Lower leg skin (tissue), 4 donors: ENCODE data around the gene CYBC1. TPM values are rescaled to one million over a fixed set of nuclear protein-coding genes. Genes with fewer than 3 reads are reported as not detected.

Experiments used
- DNase-seq, 2 donors: peaks; one replicate each; pipeline ENCODE4 v3.0.0-alpha.2; 2019; ENCODE audit warnings: low spot score in 2 of 2
- H3K4me3 ChIP-seq: fragments of 200-600 bp; sonication (generic); 2 replicates; pipeline ENCODE4 v1.5.1; 2017; ENCODE audit warnings: mild to moderate bottlenecking, low read depth; ENCODE audit not compliant: poor library complexity, severe bottlenecking
- POLR2A ChIP-seq, 2 donors: fragments of 450-650 bp; IDR thresholded peaks; one replicate each; pipeline ENCODE4 v1.6.1; 2016 to 2017; ENCODE audit warnings: antibody characterized with exemption in 2 of 2, mild to moderate bottlenecking in 1 of 2, moderate library complexity in 1 of 2
- WGBS, 2 donors: methylation state at CpG; one replicate each; pipeline ENCODE4 v1.1.5; 2018; 5-methylcytosine and 5-hydroxymethylcytosine counted together
- intact Hi-C: fragments of 100-400 bp; cut with DNase I; formaldehyde crosslinking; loops from one replicate; pipeline ENCODE4 v1.15.0; 2023; ENCODE audit warnings: low total_unique reads
- total RNA-seq, 4 donors: library from RNA; depleted of rRNA; stranded (reverse); fragments of >200 nt; gene quantifications; one replicate each; pipeline ENCODE4 v1.1.0, GENCODE V29; 2016
- TF ChIP-seq, protein P1 (sequence below), 3 donors: fragments of 450-650 bp; IDR thresholded peaks; one replicate each; pipeline ENCODE4 v1.5.1; 2016; ENCODE audit warnings: antibody characterized with exemption in 3 of 3, mild to moderate bottlenecking in 3 of 3, moderate library complexity in 2 of 3

Gene CYBC1
- total RNA-seq, 4 donors from 2014 or later: 32.4 to 48.8 (median 43.5) TPM

- no peak overlapping the region for H3K4me3 ChIP-seq
- TF ChIP-seq, protein P1, sequence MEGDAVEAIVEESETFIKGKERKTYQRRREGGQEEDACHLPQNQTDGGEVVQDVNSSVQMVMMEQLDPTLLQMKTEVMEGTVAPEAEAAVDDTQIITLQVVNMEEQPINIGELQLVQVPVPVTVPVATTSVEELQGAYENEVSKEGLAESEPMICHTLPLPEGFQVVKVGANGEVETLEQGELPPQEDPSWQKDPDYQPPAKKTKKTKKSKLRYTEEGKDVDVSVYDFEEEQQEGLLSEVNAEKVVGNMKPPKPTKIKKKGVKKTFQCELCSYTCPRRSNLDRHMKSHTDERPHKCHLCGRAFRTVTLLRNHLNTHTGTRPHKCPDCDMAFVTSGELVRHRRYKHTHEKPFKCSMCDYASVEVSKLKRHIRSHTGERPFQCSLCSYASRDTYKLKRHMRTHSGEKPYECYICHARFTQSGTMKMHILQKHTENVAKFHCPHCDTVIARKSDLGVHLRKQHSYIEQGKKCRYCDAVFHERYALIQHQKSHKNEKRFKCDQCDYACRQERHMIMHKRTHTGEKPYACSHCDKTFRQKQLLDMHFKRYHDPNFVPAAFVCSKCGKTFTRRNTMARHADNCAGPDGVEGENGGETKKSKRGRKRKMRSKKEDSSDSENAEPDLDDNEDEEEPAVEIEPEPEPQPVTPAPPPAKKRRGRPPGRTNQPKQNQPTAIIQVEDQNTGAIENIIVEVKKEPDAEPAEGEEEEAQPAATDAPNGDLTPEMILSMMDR (IDR thresholded peaks at IDR 0.05): no peak
- TF ChIP-seq POLR2A (IDR thresholded peaks at IDR 0.05): no peak
- intact Hi-C loops: no loop called here
- WGBS, 2 donors: 87 to 89% methylated on average over 15 of the region's 15 CpGs
- no peak for DNase-seq
Observed at GRCh38 chr17:82392941-82393340, 57.6 kb downstream of the CYBC1 start.

Other genes with a start within 250 kb of the CYBC1 start
- 10 to 100 TPM; 16.0 to 33.5 (median 31.5) TPM for gene CCDC57, start 237.9 kb downstream of the CYBC1 start, total RNA-seq
- 10 to 100 TPM; 10.0 to 18.5 (median 15.2) TPM for gene SLC16A3, start 221.7 kb downstream of the CYBC1 start, total RNA-seq
- 10 to 100 TPM; 46.0 to 88.4 (median 56.4) TPM for gene CSNK1D, start 177.1 kb downstream of the CYBC1 start, total RNA-seq
- gene CD7, start 133.1 kb downstream of the CYBC1 start, total RNA-seq: under 1 TPM in 2 of 4 donors, not detected in 2; 0.45 to 0.99 TPM
- gene SECTM1, start 117.0 kb downstream of the CYBC1 start, total RNA-seq: 10 to 100 TPM; 12.4 to 16.3 (median 14.5) TPM
- not detected for gene TEX19, start 91.5 kb downstream of the CYBC1 start, total RNA-seq
- gene UTS2R, start 79.0 kb downstream of the CYBC1 start, total RNA-seq: not detected
- 10 to 100 TPM; 30.0 to 47.1 (median 39.3) TPM for gene HEXD, start 32.4 kb downstream of the CYBC1 start, total RNA-seq
- gene OGFOD3, start 32.2 kb downstream of the CYBC1 start, total RNA-seq: 10 to 100 TPM; 13.0 to 28.7 (median 23.2) TPM
- gene NARF, start 8.0 kb upstream of the CYBC1 start, total RNA-seq: 10 to 100 TPM; 39.9 to 59.2 (median 44.3) TPM
- 10 to 100 TPM; 40.4 to 76.7 (median 52.4) TPM for gene FOXK2, start 69.0 kb upstream of the CYBC1 start, total RNA-seq
- 100 to 1,000 TPM in 1 of 4 donors, 10 to 100 TPM in 3; 68.1 to 111 (median 83.2) TPM for gene WDR45B, start 197.7 kb upstream of the CYBC1 start, total RNA-seq
- gene RAB40B, start 247.9 kb upstream of the CYBC1 start, total RNA-seq: 10 to 100 TPM; 17.4 to 51.2 (median 27.0) TPM